ENCODE results near the gene CAMSAP1. TPM values are rescaled to one million over a fixed set of nuclear protein-coding genes. Genes with fewer than 3 reads are reported as not detected.
A peak's percentile ranks its signal among the peaks of the same experiment; 100 is the strongest.

The CAMSAP1 gene
- total and polyA plus RNA-seq, 9 of the 15 experiments (the other 6 are each of a cell fraction or from before 2014, with no cell fraction given), result 1.5 to 28.8 (median 14.3) TPM

- TF ChIP-seq POLR2G (IDR thresholded peaks at IDR 0.05; ENCODE audit: low read depth, low read length), result peak; percentile 23; the same call in 1 of the 2 replicates
- TF ChIP-seq RBFOX2 (IDR thresholded peaks at IDR 0.05; ENCODE audit: low read depth, low read length), result peak; percentile 60; the same call in 1 of the 2 replicates
- peak; percentile 0; the same call in 1 of the 2 replicates for TF ChIP-seq PRMT5 (CRISPR knock-in tag; IDR thresholded peaks at IDR 0.05)
- no peak for TF ChIP-seq RNF2 (IDR thresholded peaks at IDR 0.05)
- TF ChIP-seq ZBTB33 (CRISPR knock-in tag; IDR thresholded peaks at IDR 0.05), result peak; percentile 66
- no peak overlapping the region; the same call in 2 of the 3 replicates for H3K27ac ChIP-seq (ENCODE audit: extremely low read depth, low read depth, low read length)
- FAIRE-seq (no peak), ATAC-seq (no peak), DNase-seq (ENCODE audit: extremely low read depth in 1 of 4, low spot score in 3 of 4) (no peak)
- peaks cover 98% of the 10 kb centered on the region for H3K36me3 ChIP-seq (ENCODE audit: control insufficient read depth, insufficient read depth, low read length)
- POLR2A ChIA-PET, result interaction anchor here (1.9 to 3.7 kb wide), 2 partner anchors 12 to 13 kb away, joined by 7 to 16 read pairs; no protein-coding TSS in a partner anchor
- 94% methylated on average over 17 of the region's 18 CpGs for WGBS (ENCODE audit: insufficient coverage, low coverage, missing lambda C conversion rate)
- no TSS peak for BruUV-seq (replicated peaks)
- H3K79me2 ChIP-seq (ENCODE audit: control insufficient read depth, insufficient read depth, low read length), result peaks cover 98% of the 10 kb centered on the region
- peaks cover 29 to 57% of the 10 kb centered on the region in 2 experiments for H3K4me1 ChIP-seq (replicated peaks in 1 of 2; ENCODE audit: control insufficient read depth in 2 of 2, insufficient read depth in 2 of 2, low read length in 2 of 2)
- intact Hi-C loops (cut with micrococcal nuclease), result no loop called here
- peaks cover 39% of the 10 kb centered on the region; the same call in 1 of the 2 replicates for H4K20me1 ChIP-seq (replicated peaks; ENCODE audit: control insufficient read depth, insufficient read depth, low read length)
- no peaks in the 10 kb centered on the region for H3K27me3 ChIP-seq (ENCODE audit: control insufficient read depth in 2 of 2, insufficient read depth in 2 of 2, low read length in 2 of 2)
- H3K4me3 ChIP-seq, result no peak overlapping the region
- no peaks in the 10 kb centered on the region for H3K9me1 ChIP-seq (ENCODE audit: control insufficient read depth, insufficient read depth, low read length)
- in situ Hi-C loops (cut with MboI), result no loop called here
- CTCF ChIA-PET (ENCODE audit: low intra/inter-chr PET ratio), result no interaction called here
- H3K9ac ChIP-seq (ENCODE audit: insufficient read depth in 1 of 2, low read depth in 2 of 2, low read length in 2 of 2), result peak overlapping the region in 1 of 2 experiments; percentile 35; a peak in 1 of 4 replicates
- H3K4me2 ChIP-seq (ENCODE audit: insufficient read depth, low read length), result no peak overlapping the region
- no peaks in the 10 kb centered on the region for H3K9me3 ChIP-seq (replicated peaks; ENCODE audit: control insufficient read depth, insufficient read depth, low read depth, low read length)
- H2AFZ ChIP-seq (ENCODE audit: low read depth, low read length), result no peak overlapping the region
These were observed 38.6 kb upstream of the CAMSAP1 start for GRCh38 chr9:135945969-135946368.
